NCI-H774 (cell line): ENCODE data around the gene RPS6KA3.
"Not testable (repeated sequence)": the region's sequence is repeated elsewhere in the genome, so short reads cannot be mapped to it uniquely, and the experiment has no call there.

Experiments
- DNase-seq: peaks from one replicate; lab custom pipeline; 2025; lab: John Stamatoyannopoulos, UW

RPS6KA3 gene

DNA sequence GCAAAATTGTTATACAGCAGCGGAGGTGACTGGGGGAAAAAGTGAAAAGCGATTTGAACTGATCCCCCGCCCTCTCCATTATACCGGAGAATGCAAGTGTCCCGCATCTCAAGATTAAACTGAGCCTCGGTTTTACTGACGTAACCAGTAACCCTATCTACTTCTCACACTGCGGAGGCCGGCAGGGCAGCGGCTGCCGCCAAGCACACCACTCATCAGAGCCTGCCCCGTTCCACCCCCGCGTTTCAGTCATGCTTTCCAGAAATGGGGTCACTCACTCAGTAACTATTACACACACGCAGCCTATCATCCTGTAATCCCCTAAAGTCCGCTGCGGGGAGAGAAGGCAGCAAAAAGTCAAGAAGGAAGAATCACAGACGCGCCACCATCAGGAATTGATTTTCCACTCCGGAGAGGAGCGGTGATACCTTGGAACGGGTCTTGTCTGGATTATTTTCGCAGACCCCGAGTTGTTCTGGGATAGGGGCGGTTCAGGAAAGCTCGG is 1.4 kb downstream of the RPS6KA3 start:
- DNase-seq, result no peak

GRCh38 chrX:20263474-20263873 is 3.2 kb downstream of the RPS6KA3 start:
- no peak for DNase-seq

DNA sequence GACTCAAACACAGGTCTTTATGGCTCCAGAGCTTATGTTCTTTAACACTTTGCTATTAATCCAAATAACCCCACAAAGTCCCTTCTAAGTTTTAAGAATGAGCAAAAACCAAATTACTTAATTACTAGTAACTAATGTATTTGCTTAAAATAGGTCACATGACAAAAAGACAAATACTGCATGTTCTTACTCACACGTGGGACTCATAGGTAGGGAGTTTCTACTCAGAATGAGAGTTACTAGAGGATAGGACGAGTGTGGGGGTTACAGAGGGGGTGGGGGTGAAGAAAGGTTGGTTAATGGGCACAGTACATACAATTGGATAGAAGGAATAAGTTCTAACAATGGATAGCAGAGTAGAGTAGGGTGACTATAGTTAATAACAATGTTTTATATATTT is 5.8 kb downstream of the RPS6KA3 start:
- no peak for DNase-seq

DNA sequence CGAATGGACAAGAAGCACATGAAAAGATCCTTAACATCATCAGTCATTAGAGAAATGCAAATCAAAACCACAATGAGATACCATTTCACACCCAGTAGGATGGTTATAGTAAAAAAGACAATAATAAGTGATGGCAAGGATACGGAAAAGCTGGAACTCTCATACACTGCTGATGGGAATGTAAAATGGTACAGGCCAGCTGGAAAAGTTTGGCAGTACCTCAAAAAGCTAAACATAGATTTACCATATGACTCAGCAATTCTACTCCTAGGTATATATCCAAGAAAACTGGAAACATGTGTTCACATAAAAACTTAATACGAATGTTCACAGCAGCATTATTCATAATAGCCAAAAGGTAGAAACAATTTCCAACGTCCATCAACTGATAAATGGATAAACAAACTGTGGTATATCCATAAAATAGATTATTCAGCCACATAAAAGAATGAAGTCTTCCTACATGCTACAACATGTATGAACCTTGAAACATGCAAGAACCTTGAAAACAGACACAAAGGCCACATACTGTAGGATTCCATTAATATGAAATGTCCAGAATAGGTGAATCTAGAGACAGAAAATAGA is 11.9 kb downstream of the RPS6KA3 start:
- DNase-seq, result no peak

DNA sequence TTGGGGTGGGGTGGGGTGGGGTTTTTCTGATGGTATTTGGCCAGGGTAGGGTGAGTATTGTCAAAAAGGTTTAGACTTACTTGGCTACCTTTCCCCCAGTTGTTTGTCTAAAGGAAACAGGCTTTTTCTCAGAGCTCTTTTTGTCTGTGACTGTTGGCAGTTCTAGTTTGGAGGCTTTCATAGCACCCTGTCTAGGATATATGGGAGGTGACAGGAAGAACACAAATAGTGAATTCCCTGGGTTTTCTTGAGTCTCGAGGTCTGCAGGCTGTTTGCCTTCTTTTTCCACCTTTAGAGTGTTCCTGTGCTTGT is 13.5 kb downstream of the RPS6KA3 start:
- DNase-seq, result no peak

GRCh38 chrX:20252381-20253231 is 14.1 kb downstream of the RPS6KA3 start:
- DNase-seq, result no peak

DNA sequence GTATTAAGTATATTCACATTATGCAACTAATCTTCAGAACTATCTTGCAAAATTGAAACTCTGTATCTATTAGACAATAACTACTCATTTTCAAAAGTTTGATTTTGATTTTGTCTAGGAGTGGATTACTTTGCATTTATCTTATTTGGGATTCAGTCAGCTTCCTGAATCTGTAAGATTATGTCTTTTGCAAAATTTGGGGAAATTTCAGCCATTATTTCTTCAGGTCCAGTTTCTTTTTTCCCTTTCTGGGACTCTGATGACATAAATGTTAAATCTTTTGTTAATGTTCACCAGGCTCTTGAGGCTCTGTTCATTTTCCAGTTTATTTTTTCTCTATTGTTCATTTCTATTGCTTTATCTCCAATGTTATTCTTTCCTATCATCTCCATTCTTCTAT is 15.0 kb downstream of the RPS6KA3 start:
- no peak for DNase-seq

DNA sequence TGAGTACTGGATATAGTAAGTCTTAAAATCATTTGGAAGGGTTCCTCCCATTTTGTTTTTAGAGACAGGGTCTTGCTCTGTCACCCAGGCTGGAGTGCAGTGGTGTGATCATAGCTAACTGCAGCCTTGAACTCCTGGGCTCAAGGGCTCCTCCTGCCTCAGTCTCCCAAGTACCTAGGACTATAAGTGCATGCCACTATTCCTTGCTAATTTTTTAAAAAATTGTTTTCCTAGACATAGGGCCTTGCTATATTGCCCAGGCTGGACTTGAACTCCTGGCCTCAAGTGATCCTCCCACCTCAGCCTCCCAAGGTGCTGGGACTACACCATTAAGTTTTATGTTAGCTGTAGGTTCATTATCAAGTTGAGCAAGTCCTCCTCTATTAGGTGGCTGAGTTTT is 16.6 kb downstream of the RPS6KA3 start:
- DNase-seq, result not testable (repeated sequence)

GRCh38 chrX:20248592-20249192 is 18.0 kb downstream of the RPS6KA3 start:
- no peak for DNase-seq

GRCh38 chrX:20244931-20245330 is 21.8 kb downstream of the RPS6KA3 start:
- DNase-seq, result no peak

DNA sequence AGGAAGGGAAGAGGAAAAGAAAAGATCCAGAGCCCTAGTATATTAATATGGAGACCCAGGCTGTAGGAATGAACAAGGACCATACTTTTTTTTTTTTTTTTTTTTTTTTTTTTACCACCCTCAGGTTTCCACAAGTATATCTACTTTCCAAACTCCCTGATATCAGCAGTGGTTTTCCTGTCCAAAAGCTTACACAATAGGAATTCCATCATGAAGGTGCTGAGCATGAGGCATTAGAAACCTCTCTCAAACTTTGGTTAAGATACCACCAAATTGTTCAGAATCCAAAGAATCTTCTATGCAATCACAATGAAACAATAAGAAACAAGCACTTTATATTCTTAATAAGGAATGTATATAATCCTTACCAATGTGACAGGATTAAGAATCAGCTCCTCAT is 26.5 kb downstream of the RPS6KA3 start:
- no peak for DNase-seq

DNA sequence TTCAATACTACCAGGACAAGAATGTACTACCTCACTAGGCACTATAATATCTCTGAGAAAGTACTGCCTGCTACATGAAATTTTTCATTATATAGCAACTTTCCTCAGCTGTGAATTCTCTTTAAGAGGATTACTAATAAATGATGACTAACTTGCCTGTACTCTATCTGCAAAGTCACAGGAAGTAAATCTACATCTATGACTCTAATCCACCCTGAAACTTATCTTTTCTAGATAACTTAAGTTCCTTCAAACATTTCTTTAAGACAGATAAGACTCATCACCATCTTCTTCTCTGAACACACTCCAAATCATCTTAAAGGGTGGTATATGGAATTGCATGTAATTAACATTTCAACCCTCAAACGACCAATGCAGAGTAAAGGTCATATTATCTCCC is 28.8 kb downstream of the RPS6KA3 start:
- no peak for DNase-seq

DNA sequence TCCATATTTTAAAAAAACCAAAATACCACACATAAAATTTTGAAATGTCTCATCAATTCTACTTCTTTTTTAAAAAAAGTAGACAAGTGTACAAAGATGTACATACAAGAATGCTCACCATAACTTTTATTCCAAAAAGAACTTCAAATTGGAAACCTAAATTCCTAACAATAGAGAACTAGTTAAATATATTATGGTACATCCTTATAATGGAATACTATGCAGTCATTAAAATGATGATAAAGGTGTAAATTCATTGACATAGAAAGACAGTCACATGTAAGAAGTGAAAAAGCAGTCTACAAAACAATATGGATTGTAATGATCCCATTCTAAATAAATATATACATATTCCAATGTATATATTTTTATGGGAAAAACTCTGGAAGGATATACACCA is 31.0 kb downstream of the RPS6KA3 start:
- no peak for DNase-seq

DNA sequence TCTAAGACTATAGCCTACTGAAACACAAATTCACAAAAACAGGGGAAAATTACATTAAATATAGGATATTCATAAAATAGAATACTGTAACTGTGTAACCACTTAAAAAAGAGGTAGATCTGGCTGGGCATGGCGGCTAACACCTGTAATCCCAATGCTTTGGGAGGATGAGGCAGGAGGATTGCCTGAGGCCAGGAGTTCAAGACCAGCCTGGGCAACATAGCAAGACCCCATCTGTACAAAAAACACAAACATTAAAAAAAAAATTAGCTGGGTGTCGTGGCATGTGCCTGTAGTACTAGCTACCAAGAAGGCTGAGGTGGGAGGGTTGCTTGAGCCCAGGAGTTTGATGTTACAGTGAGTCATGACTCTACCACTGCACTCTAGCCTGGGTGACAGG is 33.4 kb downstream of the RPS6KA3 start:
- no peak for DNase-seq

GRCh38 chrX:20231598-20231997 is 35.1 kb downstream of the RPS6KA3 start:
- DNase-seq, result no peak

- DNase-seq, result no peak
Observed at GRCh38 chrX:20230406-20230805, 36.3 kb downstream of the RPS6KA3 start.

- DNase-seq, result no peak
Observed at GRCh38 chrX:20229155-20229554, 37.6 kb downstream of the RPS6KA3 start.

DNA sequence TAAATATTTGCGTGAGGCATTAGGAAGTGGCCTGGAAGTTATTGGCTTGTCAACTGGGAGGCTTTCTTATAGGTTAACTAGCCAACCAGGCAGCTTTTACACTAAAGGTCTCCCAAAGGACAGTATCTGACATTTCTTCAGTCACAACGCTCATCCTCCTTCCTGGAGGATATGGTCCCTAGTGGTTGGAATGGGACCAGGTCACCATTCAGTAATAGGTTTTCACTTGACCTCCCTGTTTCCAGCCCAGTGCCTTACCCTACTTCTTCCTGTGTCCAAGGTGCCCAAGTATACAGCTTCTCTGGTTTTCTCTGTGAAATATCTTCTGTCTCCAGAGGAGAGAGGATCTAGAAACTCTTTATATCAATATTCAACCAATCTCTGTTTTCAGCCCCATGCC is 38.5 kb downstream of the RPS6KA3 start:
- DNase-seq, result no peak

GRCh38 chrX:20227116-20227515 is 39.6 kb downstream of the RPS6KA3 start:
- DNase-seq, result no peak

DNA sequence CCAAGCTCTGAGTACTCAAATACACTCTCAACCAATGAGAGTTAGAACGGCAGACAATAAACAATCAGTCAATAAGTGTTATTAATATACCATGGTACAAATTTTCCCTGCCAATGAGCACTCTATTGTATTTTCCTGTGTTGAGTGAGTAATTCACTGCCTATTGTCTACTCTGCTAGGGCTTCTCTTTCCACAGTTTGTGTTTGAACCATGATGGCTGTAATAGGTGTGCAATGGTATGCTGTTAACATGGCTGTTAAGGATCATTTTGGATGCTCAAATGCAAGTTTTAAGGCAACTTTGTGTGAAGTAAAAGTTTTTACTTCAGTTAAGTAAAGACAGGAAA is 41.2 kb downstream of the RPS6KA3 start:
- DNase-seq, result no peak

- no peak for DNase-seq
Observed at GRCh38 chrX:20224814-20225487, 41.8 kb downstream of the RPS6KA3 start.

DNA sequence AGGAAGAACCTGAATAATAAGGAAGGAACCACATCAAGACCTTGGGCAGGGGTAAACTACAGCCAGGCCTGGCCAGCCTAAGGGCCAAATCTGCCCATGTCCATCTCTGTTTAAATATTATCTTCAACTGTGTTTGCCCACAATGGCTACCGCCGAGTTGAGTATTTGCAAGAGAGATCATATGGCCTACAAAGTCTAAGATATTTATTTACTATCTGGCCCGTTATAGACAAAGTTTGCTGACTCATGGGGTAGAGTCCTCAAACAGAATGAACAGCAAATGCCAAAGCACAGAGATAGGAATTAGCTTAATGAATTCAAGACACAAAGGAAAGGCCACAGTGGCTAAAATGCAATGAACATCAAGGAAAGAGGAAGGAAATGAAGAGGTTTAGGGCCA is 44.8 kb downstream of the RPS6KA3 start:
- no peak for DNase-seq
